Retinal pigment epithelial cell (primary cell): ENCODE measurements around the gene ITGA7.

Experiments
- DNase-seq: peaks from one replicate; pipeline ENCODE4 v3.0.0-alpha.2; 2010; ENCODE audit warnings: low read depth
- H3K4me3 ChIP-seq: 2 replicates; pipeline ENCODE4 v1.5.1; 2011; ENCODE audit warnings: mild to moderate bottlenecking, low read length, control low read depth, moderate library complexity
- TF ChIP-seq, protein P1 (sequence below): conservative IDR thresholded peaks from 2 replicates; pipeline ENCODE4 v1.5.1; 2011; ENCODE audit warnings: low read depth, low read length, control low read depth, inconsistent platforms

The ITGA7 gene

DNA sequence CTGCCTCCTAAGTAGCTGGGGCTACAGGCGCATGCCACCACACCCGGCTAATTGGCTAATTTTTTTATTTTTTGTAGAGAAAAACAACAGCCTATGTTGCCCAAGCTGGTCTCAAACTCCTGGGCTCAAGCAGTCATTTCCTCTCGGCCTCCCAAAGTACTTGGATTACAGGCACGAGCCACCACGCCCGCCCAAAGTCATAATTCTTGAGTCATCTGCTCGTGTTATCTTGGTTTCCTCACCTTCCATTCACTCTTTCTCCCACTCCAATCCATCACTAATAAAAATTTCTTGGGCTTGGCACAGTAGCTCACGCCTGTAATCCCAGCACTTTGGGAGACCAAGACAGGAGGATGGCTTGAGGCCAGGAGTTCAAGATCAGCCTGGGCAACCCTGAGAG is 32.0 kb downstream of the ITGA7 start:
- DNase-seq, result no peak
- TF ChIP-seq, protein P1, sequence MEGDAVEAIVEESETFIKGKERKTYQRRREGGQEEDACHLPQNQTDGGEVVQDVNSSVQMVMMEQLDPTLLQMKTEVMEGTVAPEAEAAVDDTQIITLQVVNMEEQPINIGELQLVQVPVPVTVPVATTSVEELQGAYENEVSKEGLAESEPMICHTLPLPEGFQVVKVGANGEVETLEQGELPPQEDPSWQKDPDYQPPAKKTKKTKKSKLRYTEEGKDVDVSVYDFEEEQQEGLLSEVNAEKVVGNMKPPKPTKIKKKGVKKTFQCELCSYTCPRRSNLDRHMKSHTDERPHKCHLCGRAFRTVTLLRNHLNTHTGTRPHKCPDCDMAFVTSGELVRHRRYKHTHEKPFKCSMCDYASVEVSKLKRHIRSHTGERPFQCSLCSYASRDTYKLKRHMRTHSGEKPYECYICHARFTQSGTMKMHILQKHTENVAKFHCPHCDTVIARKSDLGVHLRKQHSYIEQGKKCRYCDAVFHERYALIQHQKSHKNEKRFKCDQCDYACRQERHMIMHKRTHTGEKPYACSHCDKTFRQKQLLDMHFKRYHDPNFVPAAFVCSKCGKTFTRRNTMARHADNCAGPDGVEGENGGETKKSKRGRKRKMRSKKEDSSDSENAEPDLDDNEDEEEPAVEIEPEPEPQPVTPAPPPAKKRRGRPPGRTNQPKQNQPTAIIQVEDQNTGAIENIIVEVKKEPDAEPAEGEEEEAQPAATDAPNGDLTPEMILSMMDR, result no peak
- H3K4me3 ChIP-seq, result no peak overlapping the region

DNA sequence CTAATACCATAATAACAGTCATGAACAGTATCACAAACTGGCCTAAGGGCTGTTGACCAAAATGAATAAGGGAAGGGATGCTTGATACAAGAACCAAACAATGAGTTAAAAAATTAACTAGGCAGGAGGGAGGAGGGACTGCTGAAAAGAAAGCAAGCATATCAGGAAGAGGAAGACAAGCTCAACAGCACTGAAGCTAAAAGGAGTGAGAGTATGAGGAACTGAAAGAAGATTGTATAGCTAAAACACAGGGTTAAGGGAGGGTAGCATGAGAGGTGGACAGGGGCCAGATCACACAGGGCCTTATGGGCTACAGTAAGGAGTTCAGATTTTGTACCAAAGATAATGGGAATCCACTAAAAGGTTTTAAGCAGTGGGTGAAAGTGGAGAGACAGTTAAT is 34.1 kb downstream of the ITGA7 start:
- TF ChIP-seq, protein P1, result no peak
- no peak overlapping the region for H3K4me3 ChIP-seq
- DNase-seq, result no peak

DNA sequence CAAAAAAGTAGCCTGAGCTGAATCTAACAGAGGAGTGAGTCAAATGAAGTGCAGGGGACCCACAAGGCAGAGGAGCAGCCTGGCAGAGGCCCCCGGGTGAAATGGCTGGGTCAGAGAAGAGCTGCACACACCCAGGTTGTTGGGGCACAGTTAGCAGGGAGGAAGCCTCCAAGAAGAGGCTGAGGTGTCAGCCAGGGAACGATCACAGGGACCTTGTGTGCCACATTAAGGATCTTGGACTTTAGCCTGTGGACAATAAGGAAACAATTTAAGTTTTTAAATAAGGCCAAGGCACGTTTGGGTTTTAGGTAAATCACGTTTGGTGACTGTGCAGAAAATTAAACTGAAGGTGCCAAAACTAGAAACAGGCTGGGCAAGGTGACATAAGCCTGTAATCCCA is 36.0 kb downstream of the ITGA7 start:
- no peak for DNase-seq
- H3K4me3 ChIP-seq, result no peak overlapping the region
- TF ChIP-seq, protein P1, result no peak

DNA sequence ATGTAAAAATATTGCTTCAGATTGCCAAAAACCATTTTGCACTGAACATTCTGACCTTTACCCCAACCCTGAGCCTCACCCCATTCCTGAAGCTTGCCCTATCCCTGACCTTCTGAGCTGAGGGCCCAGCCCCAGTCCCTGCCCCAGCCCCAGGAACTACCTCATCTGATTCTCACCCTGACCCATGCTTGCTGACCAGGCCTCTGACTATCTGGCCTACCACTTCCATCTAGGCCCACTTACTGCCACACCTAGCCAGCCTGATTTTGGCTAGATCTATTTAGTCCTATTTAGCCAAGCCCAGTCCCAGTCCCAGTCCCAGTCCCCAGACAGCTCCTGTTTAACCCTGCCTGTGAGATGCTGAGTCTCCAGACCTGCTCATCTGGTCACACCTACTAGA is 37.4 kb downstream of the ITGA7 start:
- no peak for DNase-seq
- H3K4me3 ChIP-seq, result no peak overlapping the region
- TF ChIP-seq, protein P1, result no peak

DNA sequence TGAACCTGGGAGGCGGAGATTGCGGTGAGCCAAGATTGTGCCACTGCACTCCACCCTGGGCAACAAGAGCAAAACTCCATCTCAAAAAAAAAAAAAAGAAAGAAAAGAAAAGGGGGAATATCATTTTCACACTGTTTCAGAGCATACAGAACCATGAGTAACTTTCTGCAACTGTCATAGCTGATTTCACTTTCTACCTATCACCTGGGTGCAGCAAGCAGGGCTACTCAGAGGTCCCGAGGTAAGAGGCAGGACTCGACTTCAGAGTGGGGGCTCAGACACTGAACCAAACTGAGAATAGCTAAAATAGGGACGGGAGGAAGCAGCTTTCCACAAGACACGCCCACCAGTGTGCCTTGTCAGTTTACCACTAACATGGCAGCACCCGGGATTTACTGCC is 41.2 kb downstream of the ITGA7 start:
- no peak for DNase-seq
- TF ChIP-seq, protein P1, result no peak

DNA sequence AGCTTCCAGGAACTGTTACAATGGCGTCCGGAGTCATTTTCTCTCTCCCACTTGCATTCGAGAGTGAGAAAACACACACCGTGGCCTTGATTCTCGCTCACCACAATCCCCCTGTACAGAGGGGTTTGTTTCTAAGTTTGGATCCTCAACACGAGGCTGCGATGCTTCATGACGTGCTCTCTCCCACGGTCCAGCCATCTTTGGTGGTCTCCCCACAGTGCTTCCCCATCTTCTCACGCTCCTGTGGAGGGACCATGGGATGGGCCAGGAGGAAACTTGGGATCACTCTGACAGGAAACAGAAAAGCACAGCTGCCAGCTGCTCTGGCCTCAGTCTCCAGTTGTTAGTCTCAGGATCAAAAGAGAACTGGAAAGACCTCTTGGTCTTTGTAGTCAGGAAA is 42.9 kb downstream of the ITGA7 start:
- TF ChIP-seq, protein P1, result no peak
- no peak for DNase-seq
- H3K4me3 ChIP-seq, result no peak overlapping the region

More for the DNA sequence above, 41.2 kb downstream of the ITGA7 start:
- H3K4me3 ChIP-seq, result no peak overlapping the region

DNA sequence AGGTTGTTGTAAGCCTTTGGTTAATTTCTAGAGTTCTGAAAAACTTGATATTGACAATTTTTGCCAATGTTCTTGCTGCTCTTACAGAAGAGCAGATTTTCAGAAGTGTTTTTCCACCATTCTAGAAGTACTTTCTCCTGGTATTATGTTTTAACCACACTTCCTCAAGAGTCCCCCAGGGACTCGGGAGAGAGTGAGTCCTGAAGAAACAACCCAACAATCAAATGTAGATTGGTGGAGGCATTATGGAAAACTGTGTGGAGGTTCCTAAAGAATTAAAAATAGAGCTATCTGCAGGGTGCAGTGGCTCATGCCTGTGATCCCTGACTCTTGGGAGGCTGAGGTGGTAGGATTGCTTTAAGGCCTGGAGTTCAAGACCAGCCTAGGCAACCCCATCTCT is 44.3 kb downstream of the ITGA7 start:
- no peak for DNase-seq
- TF ChIP-seq, protein P1, result no peak
- no peak overlapping the region for H3K4me3 ChIP-seq
